ENCODE data around the gene PPARG. TPM values are rescaled to one million over a fixed set of nuclear protein-coding genes. Genes with fewer than 3 reads are reported as not detected.
A peak's percentile ranks its signal among the peaks of the same experiment; 100 is the strongest.

The PPARG gene
- total and polyA plus RNA-seq, 2 donors (not counting 3 experiments of a cell fraction or from before 2014, with no cell fraction given), result 0.15 to 1.3 TPM

DNA sequence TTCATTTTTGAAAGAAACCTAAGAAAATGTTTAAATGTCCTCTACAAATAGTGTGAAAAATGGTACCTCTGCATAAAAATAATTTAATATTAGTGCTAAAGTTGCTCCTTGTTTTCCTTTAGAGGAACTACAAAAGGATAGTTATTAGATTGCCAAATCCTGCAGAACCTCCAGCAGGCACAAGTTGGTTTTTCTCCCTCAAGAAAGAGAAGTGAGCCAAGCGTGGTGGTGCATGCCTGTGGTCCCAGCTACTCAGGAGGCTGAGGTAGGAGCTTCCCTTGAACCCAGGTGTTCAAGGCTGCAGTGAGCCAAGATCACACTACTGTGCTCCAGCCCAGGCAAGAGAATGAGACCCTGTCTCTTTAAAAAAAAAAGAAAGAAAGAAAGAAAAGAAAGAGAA, 110.4 kb downstream of the PPARG start:
- no peak for TF ChIP-seq POLR2AphosphoS5 (IDR thresholded peaks at IDR 0.05; ENCODE audit: insufficient read depth, low read depth, low read length)
- TF ChIP-seq, protein P1, sequence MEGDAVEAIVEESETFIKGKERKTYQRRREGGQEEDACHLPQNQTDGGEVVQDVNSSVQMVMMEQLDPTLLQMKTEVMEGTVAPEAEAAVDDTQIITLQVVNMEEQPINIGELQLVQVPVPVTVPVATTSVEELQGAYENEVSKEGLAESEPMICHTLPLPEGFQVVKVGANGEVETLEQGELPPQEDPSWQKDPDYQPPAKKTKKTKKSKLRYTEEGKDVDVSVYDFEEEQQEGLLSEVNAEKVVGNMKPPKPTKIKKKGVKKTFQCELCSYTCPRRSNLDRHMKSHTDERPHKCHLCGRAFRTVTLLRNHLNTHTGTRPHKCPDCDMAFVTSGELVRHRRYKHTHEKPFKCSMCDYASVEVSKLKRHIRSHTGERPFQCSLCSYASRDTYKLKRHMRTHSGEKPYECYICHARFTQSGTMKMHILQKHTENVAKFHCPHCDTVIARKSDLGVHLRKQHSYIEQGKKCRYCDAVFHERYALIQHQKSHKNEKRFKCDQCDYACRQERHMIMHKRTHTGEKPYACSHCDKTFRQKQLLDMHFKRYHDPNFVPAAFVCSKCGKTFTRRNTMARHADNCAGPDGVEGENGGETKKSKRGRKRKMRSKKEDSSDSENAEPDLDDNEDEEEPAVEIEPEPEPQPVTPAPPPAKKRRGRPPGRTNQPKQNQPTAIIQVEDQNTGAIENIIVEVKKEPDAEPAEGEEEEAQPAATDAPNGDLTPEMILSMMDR (IDR thresholded peaks at IDR 0.05; ENCODE audit: extremely low read depth in 1 of 2, insufficient read depth in 1 of 2, low read depth in 1 of 2, low read length in 2 of 2), result no peak
- no peak for TF ChIP-seq JUN (IDR thresholded peaks at IDR 0.05; ENCODE audit: borderline replicate concordance, insufficient read depth, insufficient read length, low read depth)
- no peak for TF ChIP-seq MYC (IDR thresholded peaks at IDR 0.05; ENCODE audit: low read depth, low read length)
- H3K4me2 ChIP-seq (ENCODE audit: insufficient read depth, low read length), result no peak overlapping the region
- H3K9me3 ChIP-seq (replicated peaks; ENCODE audit: control insufficient read depth, insufficient read depth, low read length), result no peaks in the 10 kb centered on the region
- H4K20me1 ChIP-seq (replicated peaks; ENCODE audit: control insufficient read depth, extremely low read depth, insufficient read depth, low read length), result no peaks in the 10 kb centered on the region
- DNase-seq (ENCODE audit: low read depth, low spot score) (no peak), FAIRE-seq (no peak)
- intact Hi-C loops (cut with micrococcal nuclease) (no loop called here), dilution Hi-C loops (cut with MboI; ENCODE audit: extremely low pct_ligation_motif_present, low sequenced_read_pairs) (no loop called here)
- CTCF ChIA-PET, result interaction anchor here (1.2 kb wide), 1 partner anchor 47 kb away, joined by 3 read pairs; no protein-coding TSS in a partner anchor
- POLR2A ChIA-PET, result no interaction called here
- H3K9me1 ChIP-seq (replicated peaks; ENCODE audit: control insufficient read depth, extremely low read depth, insufficient read depth, low read length), result no peaks in the 10 kb centered on the region
- H3K27me3 ChIP-seq (ENCODE audit: control insufficient read depth in 2 of 2, insufficient read depth in 2 of 2, low read length in 2 of 2), result peaks cover 0 to 2% of the 10 kb centered on the region in 2 experiments
- H2AFZ ChIP-seq (ENCODE audit: low read depth, low read length), result no peak overlapping the region
- BruUV-seq (replicated peaks), result no TSS peak
- H3K27ac ChIP-seq (ENCODE audit: insufficient read depth, low read depth, low read length), result no peak overlapping the region
- H3K9ac ChIP-seq (replicated peaks; ENCODE audit: extremely low read depth, insufficient read depth, low read length), result no peak overlapping the region
- no peaks in the 10 kb centered on the region for H3K79me2 ChIP-seq (ENCODE audit: control insufficient read depth, insufficient read depth, low read length)
- H3K4me3 ChIP-seq (replicated peaks in 1 of 3; ENCODE audit: insufficient read depth in 1 of 3, low read depth in 1 of 3, low read length in 3 of 3), result no peak overlapping the region
- H3K4me1 ChIP-seq (ENCODE audit: control insufficient read depth, extremely low read depth, insufficient read depth, low read length), result peaks cover 15% of the 10 kb centered on the region
- no peaks in the 10 kb centered on the region for H3K36me3 ChIP-seq (ENCODE audit: control insufficient read depth in 2 of 2, extremely low read depth in 1 of 2, insufficient read depth in 2 of 2, low read length in 2 of 2)

- H3K9me1 ChIP-seq (replicated peaks; ENCODE audit: control insufficient read depth, extremely low read depth, insufficient read depth, low read length), result no peaks in the 10 kb centered on the region
- BruUV-seq (replicated peaks), result no TSS peak
- CTCF ChIA-PET, result interaction anchor here (0.6 to 1.5 kb wide), 6 partner anchors 12 to 275 kb away, joined by 3 to 7 read pairs (median 4); no protein-coding TSS in a partner anchor
- H3K27me3 ChIP-seq (ENCODE audit: control insufficient read depth in 2 of 2, insufficient read depth in 2 of 2, low read length in 2 of 2), result no peaks in the 10 kb centered on the region
- no peak overlapping the region for H3K4me3 ChIP-seq (replicated peaks in 1 of 3; ENCODE audit: insufficient read depth in 1 of 3, low read depth in 1 of 3, low read length in 3 of 3)
- H3K79me2 ChIP-seq (ENCODE audit: control insufficient read depth, insufficient read depth, low read length), result no peaks in the 10 kb centered on the region
- no peak overlapping the region for H2AFZ ChIP-seq (ENCODE audit: low read depth, low read length)
- H3K36me3 ChIP-seq (ENCODE audit: control insufficient read depth in 2 of 2, extremely low read depth in 1 of 2, insufficient read depth in 2 of 2, low read length in 2 of 2), result no peaks in the 10 kb centered on the region
- dilution Hi-C loops (cut with MboI; ENCODE audit: extremely low pct_ligation_motif_present, low sequenced_read_pairs), result no loop called here
- FAIRE-seq, result peak; percentile 84
- POLR2A ChIA-PET, result no interaction called here
- no peak overlapping the region for H3K9ac ChIP-seq (replicated peaks; ENCODE audit: extremely low read depth, insufficient read depth, low read length)
- intact Hi-C loops (cut with micrococcal nuclease), result no loop called here
- no peak overlapping the region for H3K27ac ChIP-seq (ENCODE audit: insufficient read depth, low read depth, low read length)
- H3K9me3 ChIP-seq (replicated peaks; ENCODE audit: control insufficient read depth, insufficient read depth, low read length), result no peaks in the 10 kb centered on the region
- H4K20me1 ChIP-seq (replicated peaks; ENCODE audit: control insufficient read depth, extremely low read depth, insufficient read depth, low read length), result no peaks in the 10 kb centered on the region
- peaks cover 23% of the 10 kb centered on the region for H3K4me1 ChIP-seq (ENCODE audit: control insufficient read depth, extremely low read depth, insufficient read depth, low read length)
- H3K4me2 ChIP-seq (ENCODE audit: insufficient read depth, low read length), result peak overlapping the region; percentile 31
- DNase-seq (ENCODE audit: low read depth, low spot score), result peak; percentile 69
- TF ChIP-seq GATA2 (IDR thresholded peaks at IDR 0.05; ENCODE audit: insufficient read depth, insufficient read length, low read depth, low read length), result no peak
- TF ChIP-seq, protein P2, sequence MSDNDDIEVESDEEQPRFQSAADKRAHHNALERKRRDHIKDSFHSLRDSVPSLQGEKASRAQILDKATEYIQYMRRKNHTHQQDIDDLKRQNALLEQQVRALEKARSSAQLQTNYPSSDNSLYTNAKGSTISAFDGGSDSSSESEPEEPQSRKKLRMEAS (IDR thresholded peaks at IDR 0.05; ENCODE audit: insufficient read depth, insufficient read length), result no peak
- no peak for TF ChIP-seq POLR2A (IDR thresholded peaks at IDR 0.05; ENCODE audit: low read depth, low read length)
- TF ChIP-seq, protein P1 (IDR thresholded peaks at IDR 0.05; ENCODE audit: extremely low read depth in 1 of 2, insufficient read depth in 1 of 2, low read depth in 1 of 2, low read length in 2 of 2), result no peak
- TF ChIP-seq POLR2AphosphoS5 (IDR thresholded peaks at IDR 0.05; ENCODE audit: insufficient read depth, low read depth, low read length), result no peak
- TF ChIP-seq JUN (IDR thresholded peaks at IDR 0.05; ENCODE audit: borderline replicate concordance, insufficient read depth, insufficient read length, low read depth), result peak; percentile 31
- TF ChIP-seq MYC (IDR thresholded peaks at IDR 0.05; ENCODE audit: low read depth, low read length), result no peak
- no peak for TF ChIP-seq EZH2 (IDR thresholded peaks at IDR 0.05; ENCODE audit: borderline replicate concordance, low read depth, low read length, severe bottlenecking)
- TF ChIP-seq FOS (IDR thresholded peaks at IDR 0.05; ENCODE audit: borderline replicate concordance, insufficient read depth, low read length), result peak; percentile 88
These were observed 111.8 kb downstream of the PPARG start for GRCh38 chr3:12400616-12401194.

Data from endothelial cell of umbilical vein (primary cell).